Testis (tissue), 3 donors: ENCODE measurements around the gene SDF4. TPM values are rescaled to one million over a fixed set of nuclear protein-coding genes. Genes with fewer than 3 reads are reported as not detected.

ENCODE experiments used
- DNase-seq: peaks from one replicate; pipeline ENCODE4 v3.0.0-alpha.2; 2019
- H3K27ac ChIP-seq, 2 donors: fragments of 200-600 bp; sonication (generic); one replicate each; pipeline ENCODE4 v1.5.1; 2019
- H3K27me3 ChIP-seq: fragments of 200-600 bp; sonication (generic); one replicate; pipeline ENCODE4 v1.5.1; 2019
- H3K36me3 ChIP-seq: fragments of 200-600 bp; sonication (generic); one replicate; pipeline ENCODE4 v1.5.1; 2017; ENCODE audit warnings: low read depth; ENCODE audit errors: missing control alignments
- H3K4me1 ChIP-seq: fragments of 200-600 bp; sonication (generic); one replicate; pipeline ENCODE4 v1.5.1; 2019
- H3K4me3 ChIP-seq, 2 donors: fragments of 200-600 bp; sonication (generic); one replicate each; pipeline ENCODE4 v1.5.1; 2017 to 2019
- H3K9me3 ChIP-seq: fragments of 200-600 bp; sonication (generic); one replicate; pipeline ENCODE4 v1.5.1; 2017
- CTCF ChIP-seq, 3 experiments: fragments of 450-650 bp in 2 of 3; fragments of 200-600 bp in 1 of 3; sonication (generic) in 1 of 3; IDR thresholded peaks; one replicate each; pipeline ENCODE4 v1.5.1; 2016 to 2019; ENCODE audit warnings: antibody characterized with exemption in 3 of 3, mild to moderate bottlenecking in 2 of 3, moderate library complexity in 1 of 3
- POLR2A ChIP-seq: fragments of 450-650 bp; IDR thresholded peaks from one replicate; pipeline ENCODE4 v1.6.1; 2017; ENCODE audit warnings: antibody characterized with exemption, mild to moderate bottlenecking, moderate library complexity
- WGBS, 2 donors: methylation state at CpG; one replicate each; pipeline ENCODE4 v1.1.5; 2018; 5-methylcytosine and 5-hydroxymethylcytosine counted together
- intact Hi-C: fragments of 100-400 bp; cut with DNase I; formaldehyde crosslinking; loops from one replicate; pipeline ENCODE4 v1.15.1; 2023; ENCODE audit warnings: low total_unique reads
- polyA plus RNA-seq: library from polyadenylated mRNA; stranded (reverse); fragments of 350-450 nt; fragmentation: Illumina TruSeq; extraction: RNeasy Lipid Tissue Mini Kit (QIAGEN cat#74804); gene quantifications from one replicate; pipeline ENCODE4 v1.2.3, GENCODE V29; 2014; ENCODE audit warnings: low read depth, low replicate concordance; ENCODE audit not compliant: insufficient read depth
- total RNA-seq, 2 donors: library from RNA; depleted of rRNA; stranded (reverse); fragments of >200 nt; gene quantifications; one replicate each; pipeline ENCODE4 v1.2.3, GENCODE V29; 2016

The SDF4 gene
- total and polyA plus RNA-seq, 3 donors from 2014 or later: 146 to 167 (median 158) TPM

GRCh38 chr1:1182491-1183220 is 49.1 kb downstream of the SDF4 start:
- Histone ChIP-seq H3K27me3 (no peaks in the 10 kb centered on the region), H3K4me1 (no peaks in the 10 kb centered on the region), H3K9me3 (no peaks in the 10 kb centered on the region), H3K4me3 (no peak overlapping the region), H3K36me3 (no peaks in the 10 kb centered on the region), H3K27ac (no peak overlapping the region)
- WGBS, 2 donors: 74 to 79% methylated on average over 19 to 39 of the region's 39 CpGs
- DNase-seq: no peak
- no peak for TF ChIP-seq CTCF (IDR thresholded peaks at IDR 0.05)
- intact Hi-C loops: no loop called here

- Histone ChIP-seq H3K9me3 (no peaks in the 10 kb centered on the region), H3K36me3 (no peaks in the 10 kb centered on the region), H3K27me3 (no peaks in the 10 kb centered on the region), H3K4me3 (no peak overlapping the region), H3K4me1 (no peaks in the 10 kb centered on the region), H3K27ac (no peak overlapping the region)
- TF ChIP-seq CTCF (IDR thresholded peaks at IDR 0.05): no peak
- no peak for TF ChIP-seq POLR2A
- WGBS, 2 donors: 81 to 88% methylated on average over 7 to 21 of the region's 21 CpGs
- intact Hi-C loops: no loop called here
- no peak for DNase-seq
These were observed 49.8 kb downstream of the SDF4 start for GRCh38 chr1:1181938-1182410.

GRCh38 chr1:1181129-1181937 is 50.5 kb downstream of the SDF4 start:
- WGBS, 2 donors: 90 to 92% methylated on average over 22 to 26 of the region's 26 CpGs
- no peaks in the 10 kb centered on the region for H3K27me3 ChIP-seq

GRCh38 chr1:1179983-1180861 is 51.6 kb downstream of the SDF4 start:
- WGBS, 2 donors: 76 to 100% methylated on average over 4 to 46 of the region's 51 CpGs
- H3K27me3 ChIP-seq: no peaks in the 10 kb centered on the region
- DNase-seq: no peak
- intact Hi-C loops: no loop called here
- no peaks in the 10 kb centered on the region for H3K9me3 ChIP-seq
- H3K4me3 ChIP-seq: no peak overlapping the region
- no peak overlapping the region for H3K27ac ChIP-seq
- no peaks in the 10 kb centered on the region for H3K36me3 ChIP-seq
- no peaks in the 10 kb centered on the region for H3K4me1 ChIP-seq
- TF ChIP-seq POLR2A: no peak
- TF ChIP-seq CTCF (IDR thresholded peaks at IDR 0.05): no peak

More at GRCh38 chr1:1181129-1181937, 50.5 kb downstream of the SDF4 start:
- no peaks in the 10 kb centered on the region for H3K9me3 ChIP-seq
- H3K36me3 ChIP-seq: no peaks in the 10 kb centered on the region
- intact Hi-C loops: no loop called here
- no peaks in the 10 kb centered on the region for H3K4me1 ChIP-seq
- DNase-seq: no peak
- no peak overlapping the region for H3K27ac ChIP-seq
- TF ChIP-seq CTCF (IDR thresholded peaks at IDR 0.05) (no peak), POLR2A (no peak)
- no peak overlapping the region for H3K4me3 ChIP-seq
